ENCODE data around the gene RANBP3L. TPM values are rescaled to one million over a fixed set of nuclear protein-coding genes. Genes with fewer than 3 reads are reported as not detected.

Gene RANBP3L
- polyA plus RNA-seq, 1 experiment, result not detected

DNA sequence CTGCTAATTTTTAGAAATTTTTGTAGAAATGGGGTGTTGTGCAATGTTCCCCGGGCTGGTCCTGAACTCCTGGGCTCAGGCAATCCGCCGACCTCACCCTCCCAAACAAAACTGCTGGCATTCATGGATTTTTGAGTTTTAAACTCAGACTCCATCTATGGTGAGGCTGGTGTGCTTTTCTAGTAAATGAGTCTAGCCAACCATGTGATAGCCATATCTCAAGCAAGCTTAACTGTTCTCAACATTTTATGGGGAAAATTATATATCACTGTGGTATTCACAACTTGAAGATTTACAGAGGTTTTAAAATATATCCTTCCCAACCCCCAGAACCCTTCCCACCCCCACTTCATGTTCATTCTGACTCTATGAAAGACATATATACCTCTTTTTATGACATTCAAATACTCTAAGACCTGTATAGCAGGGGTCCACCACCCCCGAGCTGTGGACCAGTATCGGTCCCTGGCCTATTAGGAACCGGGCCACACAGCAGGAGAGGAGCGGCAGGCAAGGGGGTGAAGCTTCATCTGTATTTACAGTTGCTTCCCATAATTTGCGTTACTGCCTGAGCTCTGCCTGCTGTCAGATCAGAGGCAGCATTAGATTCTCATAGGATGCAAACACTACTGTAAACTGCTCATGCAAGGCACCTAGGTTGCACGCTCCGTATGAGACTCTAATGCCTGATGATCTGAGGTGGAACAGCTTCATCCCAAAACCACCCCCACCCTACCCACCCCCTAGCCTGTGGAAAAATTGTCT lies 55.5 kb downstream of the RANBP3L start:
- no peak for DNase-seq (ENCODE audit: low read depth, low spot score)
- H3K27ac ChIP-seq (ENCODE audit: low read depth, low read length), result no peak overlapping the region
- no peak for TF ChIP-seq CTCF (IDR thresholded peaks at IDR 0.05; ENCODE audit: low read depth, low read length)
- CTCF ChIA-PET, result interaction anchor here (0.7 kb wide), 1 partner anchor 111 kb away, joined by 7 read pairs; no protein-coding TSS in a partner anchor
- no peaks in the 10 kb centered on the region; the same call in 1 of the 2 replicates for H3K9me3 ChIP-seq (ENCODE audit: control insufficient read depth, insufficient read depth, low read length)
- POLR2A ChIA-PET, result no interaction called here
- no peaks in the 10 kb centered on the region for H3K27me3 ChIP-seq (ENCODE audit: control insufficient read depth, insufficient read depth, low read length)
- H3K4me3 ChIP-seq (ENCODE audit: low read depth, low read length), result no peak overlapping the region

- POLR2A ChIA-PET, result no interaction called here
- no peak for TF ChIP-seq CTCF (IDR thresholded peaks at IDR 0.05; ENCODE audit: low read depth, low read length)
- CTCF ChIA-PET, result interaction anchor here (0.9 to 1.4 kb wide), 2 partner anchors 21 to 66 kb away, joined by 3 to 8 read pairs; no protein-coding TSS in a partner anchor
- H3K4me3 ChIP-seq (ENCODE audit: low read depth, low read length), result no peak overlapping the region
- no peaks in the 10 kb centered on the region; the same call in 1 of the 2 replicates for H3K9me3 ChIP-seq (ENCODE audit: control insufficient read depth, insufficient read depth, low read length)
- no peaks in the 10 kb centered on the region for H3K27me3 ChIP-seq (ENCODE audit: control insufficient read depth, insufficient read depth, low read length)
- H3K27ac ChIP-seq (ENCODE audit: low read depth, low read length), result no peak overlapping the region
- DNase-seq (ENCODE audit: low read depth, low spot score), result no peak
Observed at GRCh38 chr5:36244076-36244475, 57.6 kb downstream of the RANBP3L start.

DNA sequence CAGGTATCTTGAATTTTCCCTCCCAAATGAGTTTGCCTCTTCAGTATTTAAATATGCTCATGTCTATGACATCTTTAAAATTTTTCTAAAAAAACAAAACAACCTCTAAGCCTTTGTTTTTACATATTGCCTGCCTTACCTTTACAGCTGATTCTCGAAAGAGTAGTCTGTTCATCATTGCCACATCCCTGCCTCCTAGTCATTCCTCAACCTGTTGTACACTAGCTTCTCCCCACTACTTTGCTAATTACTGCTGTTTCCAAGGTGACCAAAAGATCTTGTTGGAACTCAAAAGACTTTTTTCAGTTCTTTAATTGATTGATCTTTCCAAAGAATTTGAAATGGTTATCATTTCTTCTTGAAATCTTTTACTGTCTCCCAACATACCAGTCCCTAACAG lies 58.0 kb downstream of the RANBP3L start:
- Histone ChIP-seq H3K27ac (ENCODE audit: low read depth, low read length) (no peak overlapping the region), H3K9me3 (ENCODE audit: control insufficient read depth, insufficient read depth, low read length) (no peaks in the 10 kb centered on the region; the same call in 1 of the 2 replicates)
- TF ChIP-seq CTCF (IDR thresholded peaks at IDR 0.05; ENCODE audit: low read depth, low read length), result no peak

GRCh38 chr5:36242534-36243485 lies 58.9 kb downstream of the RANBP3L start:
- CTCF ChIA-PET, result interaction anchor here (0.5 to 3.9 kb wide), 16 partner anchors 9 to 453 kb away, joined by 3 to 28 read pairs (median 6); partner anchors contain the start of gene RANBP3L
- DNase-seq (ENCODE audit: low read depth, low spot score), result no peak
- no peak for TF ChIP-seq CTCF (IDR thresholded peaks at IDR 0.05; ENCODE audit: low read depth, low read length)
- Histone ChIP-seq H3K27me3 (ENCODE audit: control insufficient read depth, insufficient read depth, low read length) (no peaks in the 10 kb centered on the region), H3K9me3 (ENCODE audit: control insufficient read depth, insufficient read depth, low read length) (no peaks in the 10 kb centered on the region; the same call in 1 of the 2 replicates), H3K4me3 (ENCODE audit: low read depth, low read length) (peak overlapping the region; percentile 73), H3K27ac (ENCODE audit: low read depth, low read length) (peak overlapping the region; percentile 91)
- POLR2A ChIA-PET, result interaction anchor here (0.9 to 2.5 kb wide), 7 partner anchors 12 to 161 kb away, joined by 3 to 17 read pairs (median 5); partner anchors contain the start of genes LMBRD2 and SKP2

More for the DNA sequence above, 58.0 kb downstream of the RANBP3L start:
- H3K27me3 ChIP-seq (ENCODE audit: control insufficient read depth, insufficient read depth, low read length), result no peaks in the 10 kb centered on the region
- ChIA-PET CTCF (interaction anchor here (1.7 to 3.5 kb wide), 3 partner anchors 21 to 452 kb away, joined by 3 to 19 read pairs (median 16); no protein-coding TSS in a partner anchor), POLR2A (no interaction called here)
- H3K4me3 ChIP-seq (ENCODE audit: low read depth, low read length), result no peak overlapping the region
- DNase-seq (ENCODE audit: low read depth, low spot score), result no peak

Measured in AG04450 (cell line).